ENCODE measurements around the gene ARHGEF38.
"Not testable (repeated sequence)": the region's sequence is repeated elsewhere in the genome, so short reads cannot be mapped to it uniquely, and the experiment has no call there.

The ARHGEF38 gene

DNA sequence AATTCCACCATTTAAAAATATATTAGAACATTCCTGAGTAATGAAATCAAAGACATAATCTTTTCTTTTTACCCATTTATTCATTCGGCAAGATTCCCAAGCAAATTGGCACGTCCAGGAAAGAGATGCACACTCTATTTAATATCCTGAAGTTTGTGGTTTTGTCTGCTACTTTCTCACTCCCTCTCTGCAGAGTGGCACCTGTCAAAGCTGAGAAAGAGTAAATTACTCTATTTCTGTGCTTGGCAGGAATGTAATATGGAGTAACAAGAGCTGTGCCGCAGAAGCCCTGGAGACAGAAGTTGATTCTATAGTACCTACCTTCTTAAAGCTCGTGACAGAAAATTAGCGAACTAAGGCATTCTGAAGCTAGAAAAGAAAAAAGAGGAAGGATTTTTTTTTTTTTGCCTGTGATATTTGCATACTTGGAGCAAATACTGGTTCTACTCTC lies 161.7 kb downstream of the ARHGEF38 start:
- no peak for DNase-seq (ENCODE audit: low spot score)

GRCh38 chr4:105714932-105715331 lies 162.5 kb downstream of the ARHGEF38 start:
- no peak for DNase-seq (ENCODE audit: low spot score)

GRCh38 chr4:105715692-105716278 lies 163.4 kb downstream of the ARHGEF38 start:
- peak; percentile 47 for DNase-seq (ENCODE audit: low spot score)

- no peak for DNase-seq (ENCODE audit: low spot score)
Observed at GRCh38 chr4:105719204-105719603, 166.8 kb downstream of the ARHGEF38 start.

- DNase-seq (ENCODE audit: low spot score): no peak
Observed at GRCh38 chr4:105725623-105726022, 173.2 kb downstream of the ARHGEF38 start.

DNA sequence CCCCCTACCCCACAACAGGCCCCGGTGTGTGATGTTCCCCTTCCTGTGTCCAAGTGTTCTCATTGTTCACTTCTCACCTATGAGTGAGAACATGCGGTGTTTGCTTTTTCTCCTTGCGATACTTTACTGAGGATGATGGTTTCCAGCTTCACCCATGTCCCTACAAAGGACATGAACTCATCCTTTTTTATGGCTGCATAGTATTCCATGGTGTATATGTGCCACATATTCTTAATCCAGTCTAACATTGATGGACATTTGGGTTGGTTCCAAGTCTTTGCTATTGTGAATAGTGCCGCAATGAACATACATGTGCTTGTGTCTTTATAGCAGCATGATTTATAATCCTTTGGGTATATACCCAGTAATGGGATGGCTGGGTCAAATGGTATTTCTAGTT lies 177.5 kb downstream of the ARHGEF38 start:
- DNase-seq (ENCODE audit: low spot score): not testable (repeated sequence)
